K562 (cell line): ENCODE data around the gene OR5AU1. TPM values are rescaled to one million over a fixed set of nuclear protein-coding genes. Genes with fewer than 3 reads are reported as not detected.

ENCODE experiments used
- ATAC-seq: fragments of 200-7000 bp; cut with Tn5 transposase; 3 replicates; pipeline ENCODE4 v1.9.1; 2020; ENCODE audit warnings: moderate library complexity
- BruUV-seq: library from RNA; stranded (reverse); fragments of 400-500 nt; replicated peaks from 2 replicates; lab custom pipeline; 2021; lab: Mats Ljungman, UMichigan
- CTCF ChIA-PET: fragments of 300-600 bp; formaldehyde crosslinking; extraction: SDS; loops from one replicate; lab custom pipeline; 2021; ENCODE audit warnings: low intra/inter-chr PET ratio; lab: Yijun Ruan, JAX
- POLR2A ChIA-PET: fragments of 300-600, 350-650 bp; sonication (Branson Sonifier 250); formaldehyde crosslinking; extraction: SDS; loops from one replicate; lab custom pipeline; 2021; ENCODE audit warnings: antibody characterized with exemption, inconsistent platforms; lab: Yijun Ruan, JAX
- DNase-seq, 4 experiments: peaks; one replicate each; pipeline versions ENCODE4 v3.0.0 to v3.0.0-alpha.2; 2011 to 2018; ENCODE audit warnings: low spot score in 3 of 4, mixed read lengths in 3 of 4; ENCODE audit errors: extremely low read depth in 1 of 4
- FAIRE-seq: peaks from 2 replicates; lab custom pipeline; 2011; peaks lifted over from hg19 to GRCh38; lab: Jason Lieb, UNC
- H2AFZ ChIP-seq: 2 replicates; pipeline ENCODE4 v1.6.0; 2011; ENCODE audit warnings: low read depth, low read length, control low read depth, inconsistent platforms
- H3K27ac ChIP-seq: fragments of 200-600 bp; 3 replicates; pipeline ENCODE4 v1.8.0; 2011; ENCODE audit warnings: low read depth, mild to moderate bottlenecking, control low read depth, inconsistent platforms, low read length, moderate library complexity, mixed read lengths; ENCODE audit errors: extremely low read depth
- H3K27me3 ChIP-seq, 2 experiments: fragments of 300-600 bp in 1 of 2; 2 replicates in 1 of 2; 3 replicates in 1 of 2; pipeline versions ENCODE4 v1.6.0 to v1.8.0; 2011; ENCODE audit warnings: inconsistent platforms in 2 of 2, low read length in 2 of 2, mild to moderate bottlenecking in 1 of 2, mixed read lengths in 1 of 2, moderate library complexity in 1 of 2; ENCODE audit not compliant: control insufficient read depth in 2 of 2, insufficient read depth in 2 of 2
- H3K36me3 ChIP-seq: fragments of 300-600 bp; 3 replicates; pipeline ENCODE4 v1.8.0; 2011; ENCODE audit warnings: mild to moderate bottlenecking, low read length, inconsistent platforms; ENCODE audit not compliant: control insufficient read depth, insufficient read depth
- H3K4me1 ChIP-seq, 2 experiments: fragments of 200-600 bp in 1 of 2; replicated peaks in 1 of 2; 2 replicates in 1 of 2; 3 replicates in 1 of 2; pipeline versions ENCODE4 v1.5.1 to v1.8.0; 2011; ENCODE audit warnings: inconsistent platforms in 2 of 2, low read length in 2 of 2, mild to moderate bottlenecking in 1 of 2, mixed read lengths in 1 of 2, moderate library complexity in 1 of 2; ENCODE audit not compliant: control insufficient read depth in 2 of 2, insufficient read depth in 2 of 2
- H3K4me2 ChIP-seq: 2 replicates; pipeline ENCODE4 v1.6.1; 2011; ENCODE audit warnings: low read length, control low read depth, inconsistent platforms, mixed read lengths; ENCODE audit not compliant: insufficient read depth
- H3K4me3 ChIP-seq: fragments of 200-600 bp; sonication (generic), shearing (Covaris generic); 2 replicates; pipeline ENCODE4 v1.5.1; 2016; ENCODE audit warnings: control low read depth, inconsistent platforms
- H3K79me2 ChIP-seq: fragments of 200-600 bp; 3 replicates; pipeline ENCODE4 v1.8.0; 2011; ENCODE audit warnings: low read length, inconsistent platforms; ENCODE audit not compliant: control insufficient read depth, insufficient read depth
- H3K9ac ChIP-seq, 2 experiments: 2 replicates each; pipeline versions ENCODE4 v1.6.0 to v1.6.1; 2011; ENCODE audit warnings: low read depth in 2 of 2, low read length in 2 of 2, control low read depth in 1 of 2, inconsistent platforms in 1 of 2, mild to moderate bottlenecking in 1 of 2, mixed read lengths in 1 of 2; ENCODE audit not compliant: insufficient read depth in 1 of 2
- H3K9me1 ChIP-seq: one replicate; pipeline ENCODE4 v1.6.0; 2011; ENCODE audit warnings: inconsistent platforms, mild to moderate bottlenecking, low read length, moderate library complexity; ENCODE audit not compliant: control insufficient read depth, insufficient read depth
- H3K9me3 ChIP-seq: replicated peaks from 2 replicates; pipeline ENCODE4 v1.5.1; 2011; ENCODE audit warnings: low read depth, low read length, inconsistent platforms; ENCODE audit not compliant: control insufficient read depth, insufficient read depth
- H4K20me1 ChIP-seq: replicated peaks from 2 replicates; pipeline ENCODE4 v1.6.1; 2011; ENCODE audit warnings: low read length, inconsistent platforms, mixed read lengths; ENCODE audit not compliant: control insufficient read depth, insufficient read depth
- HIVEP1 ChIP-seq: fragments of 250-450 bp; sonication (Bioruptor Pico); IDR thresholded peaks from 2 replicates; pipeline ENCODE4 v1.4.0; 2020; ENCODE audit warnings: mild to moderate bottlenecking
- MAFF ChIP-seq: IDR thresholded peaks from 2 replicates; pipeline ENCODE4 v1.6.1; 2012; ENCODE audit warnings: low read length, improper control_type of control experiment
- NRF1 ChIP-seq, 2 experiments: fragments of 450-650 bp; IDR thresholded peaks in 1 of 2; conservative IDR thresholded peaks in 1 of 2; 2 replicates each; pipeline ENCODE4 v1.6.1; 2014; ENCODE audit warnings: mild to moderate bottlenecking in 2 of 2
- RFX1 ChIP-seq: fragments of 450-650 bp; IDR thresholded peaks from 2 replicates; pipeline ENCODE4 v1.6.1; 2016; ENCODE audit warnings: mild to moderate bottlenecking, moderate library complexity
- ZNF124 ChIP-seq: sonication (generic); formaldehyde crosslinking; IDR thresholded peaks from 2 replicates; pipeline ENCODE4 v1.8.1; 2022; ENCODE audit warnings: missing genetic modification reagents
- ZNF274 ChIP-seq: IDR thresholded peaks from 2 replicates; pipeline ENCODE4 v1.6.1; 2011; ENCODE audit warnings: low read depth, mild to moderate bottlenecking, low read length, moderate library complexity, borderline replicate concordance
- ZNF561 ChIP-seq: fragments of 450-650 bp; formaldehyde crosslinking; conservative IDR thresholded peaks from 2 replicates; pipeline ENCODE4 v1.4.0; 2020; ENCODE audit warnings: mild to moderate bottlenecking, moderate library complexity
- ZNF584 ChIP-seq: fragments of 200-800 bp; sonication (Bioruptor generic); IDR thresholded peaks from 2 replicates; pipeline ENCODE4 v1.6.1; 2016; ENCODE audit warnings: low read depth, mild to moderate bottlenecking, missing genetic modification characterization, missing compliant biosample characterization
- ZNF740 ChIP-seq, 3 experiments: fragments of 200-800 bp in 1 of 3; sonication (Bioruptor generic) in 1 of 3; sonication (generic) in 1 of 3; formaldehyde crosslinking in 1 of 3; IDR thresholded peaks; 2 replicates each; pipeline versions ENCODE4 v1.6.1 to v1.8.0; 2016 to 2022; ENCODE audit warnings: mild to moderate bottlenecking in 2 of 3, missing compliant biosample characterization in 2 of 3, missing genetic modification characterization in 2 of 3, missing genetic modification reagents in 1 of 3
- ZNF766 ChIP-seq: fragments of 200-800 bp; sonication (Bioruptor generic); conservative IDR thresholded peaks from 2 replicates; pipeline ENCODE4 v1.6.1; 2016; ENCODE audit warnings: missing genetic modification characterization, missing compliant biosample characterization
- WGBS: fragments of 100-300 bp; shearing (Covaris generic); methylation state at CpG from one replicate; pipeline ENCODE4 v1.1.6; 2016; ENCODE audit warnings: low coverage, mixed read lengths; ENCODE audit not compliant: insufficient coverage; ENCODE audit errors: missing lambda C conversion rate; 5-methylcytosine and 5-hydroxymethylcytosine counted together
- in situ Hi-C: fragments of 300-500 bp; cut with MboI; formaldehyde crosslinking; loops from 4 replicates; pipeline ENCODE4 v1.15.0; 2018; ENCODE audit warnings: inconsistent platforms, mixed read lengths
- intact Hi-C: fragments of 100-400 bp; cut with micrococcal nuclease; formaldehyde crosslinking; loops from 2 replicates; pipeline ENCODE4 v1.14.2; 2022
- polyA plus RNA-seq, 8 experiments: library from polyadenylated mRNA; depleted of rRNA in 4 of 8; stranded (reverse) in 5 of 8; unstranded in 3 of 8; fragments of >200 nt; fragmentation: Nextera tagmentation in 2 of 8; fragmentation: Illumina TruSeq in 1 of 8; extraction: Ambion mirVana in 2 of 8; extraction: Trizol in 1 of 8; gene quantifications; 2 replicates each; pipeline versions ENCODE4 v1.2.1 to v1.2.3, GENCODE V29; 2011 to 2014; ENCODE audit warnings: inconsistent platforms in 1 of 8, missing spikeins in 1 of 8
- total RNA-seq, 7 experiments: library from RNA; depleted of rRNA in 6 of 7; stranded (reverse); fragments of >200 nt in 6 of 7; fragmentation: Illumina TruSeq in 2 of 7; extraction: Trizol in 2 of 7; gene quantifications; 2 replicates each; pipeline versions ENCODE4 v1.2.1 to v1.2.3, GENCODE V29; 2011 to 2021; ENCODE audit warnings: low replicate concordance in 1 of 7

OR5AU1 gene
- total and polyA plus RNA-seq, 9 of the 15 experiments (the other 6 are each of a cell fraction or from before 2014, with no cell fraction given) = not detected

GRCh38 chr14:21109377-21110138, 46.3 kb downstream of the OR5AU1 start:
- no peak for FAIRE-seq
- intact Hi-C loops = no loop called here

GRCh38 chr14:21108791-21109190, 47.1 kb downstream of the OR5AU1 start:
- no peak overlapping the region for H3K4me3 ChIP-seq
- no peaks in the 10 kb centered on the region for H3K27me3 ChIP-seq
- 88% methylated on average over 3 of the region's 4 CpGs for WGBS
- H3K9me3 ChIP-seq = no peaks in the 10 kb centered on the region
- no peaks in the 10 kb centered on the region for H3K36me3 ChIP-seq
- in situ Hi-C loops = no loop called here
- BruUV-seq = no TSS peak
- ATAC-seq (no peak), FAIRE-seq (no peak), DNase-seq (no peak)
- H3K79me2 ChIP-seq = no peaks in the 10 kb centered on the region
- H2AFZ ChIP-seq = 0 out of 2 replicates have a peak overlapping the region, but pooled peaks have one; percentile 48
- H3K4me1 ChIP-seq = peaks cover 25 to 49% of the 10 kb centered on the region in 2 experiments
- H3K9ac ChIP-seq = no peak overlapping the region
- H3K4me2 ChIP-seq = no peak overlapping the region
- intact Hi-C loops = no loop called here
- POLR2A ChIA-PET = interaction anchor here (0.6 to 0.7 kb wide), 2 partner anchors 138 to 303 kb away, joined by 3 read pairs; no protein-coding TSS in a partner anchor
- H4K20me1 ChIP-seq = no peaks in the 10 kb centered on the region
- no peak overlapping the region for H3K27ac ChIP-seq
- no peaks in the 10 kb centered on the region for H3K9me1 ChIP-seq
- CTCF ChIA-PET = interaction anchor here (0.7 kb wide), 1 partner anchor 11 kb away, joined by 3 read pairs; no protein-coding TSS in a partner anchor
- TF ChIP-seq ZNF584 (CRISPR knock-in tag) (no peak), MAFF (no peak), HIVEP1 (CRISPR knock-in tag) (no peak), ZNF740 (CRISPR knock-in tag; IDR thresholded peaks at IDR 0.05) (no peak), ZNF740 (tag; IDR thresholded peaks at IDR 0.05) (no peak), ZNF124 (CRISPR knock-in tag) (no peak), ZNF274 (no peak), ZNF561 (CRISPR knock-in tag) (no peak)

More at GRCh38 chr14:21109377-21110138, 46.3 kb downstream of the OR5AU1 start:
- BruUV-seq = no TSS peak
- ChIA-PET POLR2A (interaction anchor here (0.6 kb wide), 1 partner anchor 176 kb away, joined by 3 read pairs; no protein-coding TSS in a partner anchor), CTCF (no interaction called here)
- Histone ChIP-seq H3K27me3 (no peaks in the 10 kb centered on the region), H3K4me1 (peaks cover 17 to 49% of the 10 kb centered on the region in 2 experiments), H3K9ac (no peak overlapping the region), H3K4me2 (no peak overlapping the region), H2AFZ (0 out of 2 replicates have a peak overlapping the region, but pooled peaks have one; percentile 21), H3K79me2 (no peaks in the 10 kb centered on the region), H3K27ac (no peak overlapping the region), H3K9me3 (no peaks in the 10 kb centered on the region), H3K9me1 (no peaks in the 10 kb centered on the region), H4K20me1 (no peaks in the 10 kb centered on the region), H3K4me3 (no peak overlapping the region), H3K36me3 (no peaks in the 10 kb centered on the region)
- in situ Hi-C loops = no loop called here
- 78% methylated on average over 5 of the region's 6 CpGs for WGBS
- no peak for TF ChIP-seq ZNF766 (CRISPR knock-in tag)
- peak; percentile 28; the same call in 1 of the 2 replicates for TF ChIP-seq RFX1
- peak; percentile 20 to 50; a peak in 2 of 4 replicates for TF ChIP-seq NRF1 (conservative IDR thresholded peaks at IDR 0.05 in 1 of 2, IDR thresholded peaks at IDR 0.05 in 1 of 2)
- no peak for ATAC-seq
- no peak for DNase-seq
